Measurements from ENCODE around the gene C2CD2.

The C2CD2 gene

GRCh38 chr21:41845310-41846032 is 108.3 kb downstream of the C2CD2 start:
- DNase-seq (ENCODE audit: low spot score) = no peak

GRCh38 chr21:41843584-41843983 is 110.2 kb downstream of the C2CD2 start:
- no peak for DNase-seq (ENCODE audit: low spot score)

GRCh38 chr21:41840880-41841279 is 112.9 kb downstream of the C2CD2 start:
- DNase-seq (ENCODE audit: low spot score) = no peak

GRCh38 chr21:41839387-41840000 is 114.3 kb downstream of the C2CD2 start:
- no peak for DNase-seq (ENCODE audit: low spot score)

DNA sequence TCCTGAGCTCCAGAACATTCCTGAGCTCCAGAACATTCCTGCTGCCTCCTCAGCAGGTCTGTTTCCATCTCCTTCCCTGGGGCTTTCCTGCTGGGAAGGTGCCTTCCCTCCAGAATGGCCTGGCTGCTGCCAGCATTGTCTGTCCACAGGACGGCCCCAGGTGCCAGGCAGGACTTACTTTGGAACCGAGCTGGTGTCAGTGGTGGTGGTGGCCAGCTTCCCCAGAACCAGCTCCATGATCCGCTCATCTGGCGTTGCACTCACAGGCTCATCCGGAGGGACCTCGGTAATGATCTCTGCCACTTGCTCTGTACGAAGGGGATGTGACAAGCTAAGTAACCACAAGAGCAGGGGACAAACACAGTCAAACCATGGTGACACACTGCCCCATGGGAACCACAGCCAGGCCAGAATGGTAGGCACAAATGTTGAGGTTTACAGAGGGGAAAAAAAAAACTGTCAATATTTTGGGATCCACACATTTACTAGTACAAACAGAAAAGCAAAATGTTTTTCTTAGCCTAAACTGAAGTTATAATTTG is 116.0 kb downstream of the C2CD2 start:
- DNase-seq (ENCODE audit: low spot score) = no peak

- no peak for DNase-seq (ENCODE audit: low spot score)
These were observed 117.4 kb downstream of the C2CD2 start for GRCh38 chr21:41836166-41837015.

DNA sequence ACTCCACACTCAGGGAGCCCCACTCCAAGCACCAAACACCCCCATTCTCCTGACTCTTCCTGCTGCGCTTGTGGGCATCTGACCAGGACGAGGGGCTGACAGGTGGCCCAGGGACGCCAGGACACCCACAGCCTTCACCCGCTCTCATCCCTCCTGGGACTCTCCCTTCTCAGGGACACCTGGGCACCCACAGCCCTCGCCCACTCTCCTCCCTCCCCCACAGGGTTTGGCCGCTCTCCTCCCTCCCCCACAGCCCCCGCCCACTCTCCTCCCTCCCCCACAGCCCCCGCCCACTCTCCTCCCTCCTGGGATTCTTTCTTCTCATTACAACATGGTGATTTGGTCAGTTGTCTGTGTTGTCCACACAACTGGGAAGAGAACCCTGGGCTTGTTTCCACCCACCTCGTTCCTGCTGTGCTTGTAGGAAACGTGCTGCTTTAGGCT is 118.1 kb downstream of the C2CD2 start:
- no peak for DNase-seq (ENCODE audit: low spot score)
